Astrocyte of the spinal cord (primary cell): Measurements from ENCODE around the gene PSKH1.

Experiments used
- DNase-seq: peaks from one replicate; pipeline ENCODE4 v3.0.0; 2011; ENCODE audit warnings: low read depth, low spot score
- H3K4me3 ChIP-seq: 2 replicates; pipeline ENCODE4 v1.5.1; 2011; ENCODE audit warnings: low read depth, mild to moderate bottlenecking, low read length, moderate library complexity
- in situ Hi-C: cut with HindIII; loops from 2 replicates; pipeline ENCODE4 v1.10.0; 2017; ENCODE audit warnings: low sequenced_read_pairs
- TF ChIP-seq, protein P1 (sequence below): IDR thresholded peaks from 2 replicates; pipeline ENCODE4 v1.5.1; 2012; ENCODE audit warnings: low read depth, mild to moderate bottlenecking, low read length, inconsistent platforms

The PSKH1 gene

DNA sequence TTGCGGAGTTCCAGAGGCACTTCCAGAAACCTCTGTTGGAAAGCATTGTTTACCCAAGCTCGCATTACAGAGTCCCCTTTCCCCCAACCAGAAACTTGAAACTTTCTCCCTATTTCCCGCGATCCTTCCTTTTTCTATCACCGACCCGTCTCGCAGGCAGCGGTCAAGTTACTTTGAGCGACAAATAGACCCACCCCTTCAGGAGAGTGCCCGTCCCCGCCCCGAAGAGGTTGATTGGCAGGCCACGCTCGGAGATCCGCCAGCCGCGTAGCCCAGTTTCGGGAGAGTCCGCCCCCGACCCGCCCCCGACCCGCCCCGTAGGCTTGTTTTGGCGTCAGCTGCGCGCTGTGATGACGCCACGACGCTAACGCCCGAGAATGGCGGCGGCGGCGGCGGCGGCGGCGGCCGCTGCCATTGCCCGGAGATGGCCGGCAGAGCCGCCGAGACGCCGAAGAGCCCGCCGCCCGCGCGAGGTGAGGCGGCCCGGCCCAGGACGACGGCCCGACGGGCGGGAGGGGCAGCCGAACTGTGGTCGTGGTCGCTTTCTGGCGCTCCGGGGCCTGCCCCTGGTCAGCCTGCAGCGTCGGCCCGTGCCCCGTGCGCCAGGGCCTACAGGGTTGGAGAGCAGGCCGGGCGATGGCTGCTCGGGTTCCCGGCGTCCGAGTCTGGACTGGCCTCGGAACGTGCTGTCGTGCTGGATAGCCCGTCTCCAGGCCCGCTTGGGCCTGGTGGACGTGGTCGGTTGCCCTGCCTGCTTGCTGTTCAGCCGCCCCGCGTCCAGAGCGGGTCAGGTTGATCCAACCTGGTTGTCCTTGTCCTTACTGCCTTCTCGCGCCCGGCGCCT, at the start of gene PSKH1:
TSS of gene PSKH1 (plus strand) at position 356 of the 844 bp plus-strand sequence. CDS start 15,496 bp downstream, outside the sequence.
- TF ChIP-seq, protein P1, sequence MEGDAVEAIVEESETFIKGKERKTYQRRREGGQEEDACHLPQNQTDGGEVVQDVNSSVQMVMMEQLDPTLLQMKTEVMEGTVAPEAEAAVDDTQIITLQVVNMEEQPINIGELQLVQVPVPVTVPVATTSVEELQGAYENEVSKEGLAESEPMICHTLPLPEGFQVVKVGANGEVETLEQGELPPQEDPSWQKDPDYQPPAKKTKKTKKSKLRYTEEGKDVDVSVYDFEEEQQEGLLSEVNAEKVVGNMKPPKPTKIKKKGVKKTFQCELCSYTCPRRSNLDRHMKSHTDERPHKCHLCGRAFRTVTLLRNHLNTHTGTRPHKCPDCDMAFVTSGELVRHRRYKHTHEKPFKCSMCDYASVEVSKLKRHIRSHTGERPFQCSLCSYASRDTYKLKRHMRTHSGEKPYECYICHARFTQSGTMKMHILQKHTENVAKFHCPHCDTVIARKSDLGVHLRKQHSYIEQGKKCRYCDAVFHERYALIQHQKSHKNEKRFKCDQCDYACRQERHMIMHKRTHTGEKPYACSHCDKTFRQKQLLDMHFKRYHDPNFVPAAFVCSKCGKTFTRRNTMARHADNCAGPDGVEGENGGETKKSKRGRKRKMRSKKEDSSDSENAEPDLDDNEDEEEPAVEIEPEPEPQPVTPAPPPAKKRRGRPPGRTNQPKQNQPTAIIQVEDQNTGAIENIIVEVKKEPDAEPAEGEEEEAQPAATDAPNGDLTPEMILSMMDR, result no peak
- in situ Hi-C loops, result no loop called here
- H3K4me3 ChIP-seq, result peak within 1 kb of the TSS; percentile 92
- DNase-seq, result peak; percentile 97

DNA sequence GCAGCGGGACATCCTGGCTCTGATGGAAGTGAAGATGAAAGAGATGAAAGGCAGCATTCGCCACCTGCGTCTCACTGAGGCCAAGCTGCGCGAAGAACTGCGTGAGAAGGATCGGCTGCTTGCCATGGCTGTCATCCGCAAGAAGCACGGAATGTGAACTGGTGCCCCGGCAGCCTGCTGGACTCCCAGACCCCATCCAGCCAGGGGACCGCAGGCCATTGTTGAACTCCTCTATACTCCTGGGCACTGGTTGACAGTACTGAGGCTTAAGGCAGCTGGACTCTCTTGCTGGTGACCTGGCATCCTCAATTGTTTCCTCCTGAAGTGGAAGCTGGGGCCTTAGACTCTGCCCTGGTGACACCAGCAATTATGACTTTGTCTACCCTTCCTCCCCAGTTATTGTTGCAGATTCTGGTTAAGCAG, 49.7 kb upstream of the PSKH1 start:
- TF ChIP-seq, protein P1, result no peak
- DNase-seq, result no peak
- peak overlapping the region; percentile 90 for H3K4me3 ChIP-seq
- in situ Hi-C loops, result no loop called here

DNA sequence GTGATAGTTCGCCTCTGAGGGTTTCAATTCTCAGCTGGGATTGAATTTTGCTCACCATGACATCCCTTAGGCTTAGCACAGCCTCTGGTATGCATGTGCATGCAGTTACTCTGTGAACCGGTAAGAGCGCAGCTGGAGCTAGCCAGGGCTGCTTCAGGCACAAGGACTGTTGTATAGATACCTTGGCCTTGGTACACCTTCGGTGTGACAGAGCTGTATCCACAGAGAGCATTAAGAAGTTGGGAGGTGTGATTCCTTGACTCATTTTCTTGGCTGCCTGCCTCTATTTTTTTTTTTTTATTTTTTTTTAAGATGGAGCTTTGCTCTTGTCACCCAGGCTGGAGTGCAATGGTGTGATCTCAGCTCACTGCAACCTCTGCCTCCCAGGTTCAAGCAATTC, 48.6 kb upstream of the PSKH1 start:
- in situ Hi-C loops, result no loop called here
- no peak for DNase-seq
- H3K4me3 ChIP-seq, result no peak overlapping the region
- TF ChIP-seq, protein P1, result no peak

DNA sequence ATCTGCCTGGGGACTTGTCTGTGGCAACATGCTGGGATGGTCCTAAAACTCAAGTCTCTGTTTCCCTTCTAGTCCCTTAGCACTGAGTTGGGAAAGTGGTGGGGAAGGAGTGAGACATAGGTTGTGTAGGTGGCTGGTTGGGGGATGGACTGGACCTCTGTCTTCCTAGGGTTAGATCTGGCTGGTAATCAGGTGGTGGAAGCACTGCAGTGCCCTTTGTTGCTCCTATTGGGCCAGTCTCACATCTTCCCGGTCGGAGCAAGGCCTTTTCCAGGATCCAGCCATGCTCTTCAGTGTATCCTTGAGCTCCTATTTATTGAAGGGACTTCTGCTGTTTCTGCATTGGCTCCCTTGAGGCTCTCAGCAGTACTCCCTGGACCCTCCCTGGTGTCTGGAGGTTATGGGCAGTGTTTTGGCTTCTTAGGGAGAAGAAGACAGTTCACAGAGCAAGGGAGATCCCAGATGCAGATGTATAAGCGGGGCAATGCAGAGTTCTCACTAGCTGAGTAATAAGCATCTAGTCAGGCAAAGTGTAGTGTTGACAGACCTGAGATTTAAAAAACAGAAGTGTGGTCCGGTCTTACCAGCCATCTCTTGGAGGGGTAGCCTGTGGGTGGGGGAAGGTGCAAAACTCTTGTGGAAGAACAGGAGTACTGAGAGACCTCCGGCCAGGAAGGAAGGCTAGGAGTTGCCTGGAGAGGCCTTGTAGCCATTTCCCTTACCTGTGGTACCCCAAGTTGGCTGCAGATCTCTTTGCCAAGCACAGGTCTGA, 47.6 kb upstream of the PSKH1 start:
- no peak for DNase-seq
- TF ChIP-seq, protein P1, result no peak
- peak overlapping the region; percentile 78 for H3K4me3 ChIP-seq
- in situ Hi-C loops, result no loop called here

DNA sequence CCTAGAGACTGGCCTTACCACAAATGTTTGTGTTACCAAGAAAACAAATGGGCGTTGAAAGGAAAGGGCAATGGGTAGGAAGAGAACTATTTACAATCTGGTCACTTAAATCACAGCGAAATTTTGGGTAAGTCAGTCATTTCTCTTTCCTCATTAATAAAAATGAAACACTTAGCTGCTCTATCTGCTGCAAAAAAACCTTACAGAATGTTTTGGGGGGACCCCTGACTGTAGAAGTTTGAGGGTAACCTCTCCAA, 47.1 kb upstream of the PSKH1 start:
- in situ Hi-C loops, result no loop called here
- TF ChIP-seq, protein P1, result no peak
- DNase-seq, result no peak
- H3K4me3 ChIP-seq, result peak overlapping the region; percentile 78

- TF ChIP-seq, protein P1, result no peak
- in situ Hi-C loops, result no loop called here
- peak; percentile 94 for DNase-seq
- H3K4me3 ChIP-seq, result peak within 1 kb of the TSS; percentile 78
These were observed 46.6 kb upstream of the PSKH1 start, which contains the start of gene NUTF2 for GRCh38 chr16:67846320-67847063. NUTF2 (plus strand) TSS chr16:67846933; CDS start chr16:67865131, 18,198 bp downstream.
